GM19438 (cell line): ENCODE measurements around the gene MAML1.
"Not testable (repeated sequence)": the region's sequence is repeated elsewhere in the genome, so short reads cannot be mapped to it uniquely, and the experiment has no call there.

Experiments
- ATAC-seq: cut with Tn5 transposase; IDR thresholded peaks from one replicate; pipeline ENCODE4 v1.9.1; 2021; ENCODE audit warnings: low read depth; ENCODE audit not compliant: unreplicated experiment

Gene MAML1

DNA sequence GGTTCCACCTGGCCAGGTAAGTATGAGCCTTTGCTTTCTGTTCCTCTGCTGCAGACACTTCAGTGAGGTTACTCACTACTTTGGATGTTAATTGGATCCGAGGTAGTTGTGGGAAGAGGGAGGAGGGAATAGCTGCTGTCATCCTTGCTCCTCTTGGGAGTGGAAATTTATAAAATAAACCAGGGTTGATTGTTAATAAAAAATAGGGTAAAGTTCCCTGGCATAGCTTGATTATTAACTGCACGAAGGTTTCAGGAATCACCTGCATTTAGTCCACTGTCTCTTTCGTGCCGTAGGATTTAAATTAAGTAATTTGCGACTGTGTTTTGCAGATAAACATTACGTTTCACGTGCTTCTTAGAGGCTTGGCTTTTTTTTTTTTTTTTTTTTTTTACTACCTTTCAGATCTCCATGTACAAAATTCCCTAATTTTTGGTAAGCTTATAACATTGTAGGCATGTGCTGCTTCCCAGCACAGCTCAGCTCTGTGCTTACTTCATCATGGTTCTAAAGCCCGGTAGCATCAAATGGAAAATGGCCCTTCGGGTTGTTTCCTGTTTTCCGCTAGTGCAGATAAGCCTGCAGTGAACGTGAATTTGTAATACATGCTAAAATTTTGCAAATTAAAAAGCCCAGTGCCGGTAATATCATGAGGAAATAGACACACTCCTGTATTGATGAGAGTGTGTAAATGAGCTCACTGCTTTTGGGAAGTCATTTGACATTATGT, 34.3 kb downstream of the MAML1 start:
- ATAC-seq, result no peak

DNA sequence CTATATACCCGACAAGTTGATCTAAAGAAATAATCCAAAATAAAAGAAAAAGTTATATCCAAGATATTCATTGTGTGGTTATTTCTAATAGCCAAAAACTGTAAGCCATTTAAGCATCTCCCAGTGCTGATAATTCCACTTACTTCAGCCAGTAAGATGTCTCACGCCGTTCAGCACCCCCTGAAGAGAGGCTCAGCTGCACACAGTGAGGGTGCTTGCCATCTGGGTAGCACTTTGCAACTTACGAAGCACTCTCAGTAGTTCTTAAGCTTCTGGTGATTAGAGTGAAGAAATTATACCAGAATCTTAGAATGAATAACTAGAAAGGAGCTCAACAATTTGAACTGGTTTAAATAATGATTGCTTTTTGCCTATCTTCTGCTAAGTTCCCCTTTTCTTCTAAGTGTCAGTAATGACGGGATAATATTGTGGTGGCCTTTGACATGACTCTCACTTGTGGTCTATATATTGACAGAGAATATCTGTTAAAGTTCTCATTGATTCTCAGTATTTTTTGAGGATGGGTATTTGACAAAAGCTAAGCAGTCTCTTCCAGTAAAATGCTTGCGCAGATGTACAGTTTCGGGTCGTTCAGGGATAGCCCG, 35.0 kb downstream of the MAML1 start:
- ATAC-seq, result no peak

DNA sequence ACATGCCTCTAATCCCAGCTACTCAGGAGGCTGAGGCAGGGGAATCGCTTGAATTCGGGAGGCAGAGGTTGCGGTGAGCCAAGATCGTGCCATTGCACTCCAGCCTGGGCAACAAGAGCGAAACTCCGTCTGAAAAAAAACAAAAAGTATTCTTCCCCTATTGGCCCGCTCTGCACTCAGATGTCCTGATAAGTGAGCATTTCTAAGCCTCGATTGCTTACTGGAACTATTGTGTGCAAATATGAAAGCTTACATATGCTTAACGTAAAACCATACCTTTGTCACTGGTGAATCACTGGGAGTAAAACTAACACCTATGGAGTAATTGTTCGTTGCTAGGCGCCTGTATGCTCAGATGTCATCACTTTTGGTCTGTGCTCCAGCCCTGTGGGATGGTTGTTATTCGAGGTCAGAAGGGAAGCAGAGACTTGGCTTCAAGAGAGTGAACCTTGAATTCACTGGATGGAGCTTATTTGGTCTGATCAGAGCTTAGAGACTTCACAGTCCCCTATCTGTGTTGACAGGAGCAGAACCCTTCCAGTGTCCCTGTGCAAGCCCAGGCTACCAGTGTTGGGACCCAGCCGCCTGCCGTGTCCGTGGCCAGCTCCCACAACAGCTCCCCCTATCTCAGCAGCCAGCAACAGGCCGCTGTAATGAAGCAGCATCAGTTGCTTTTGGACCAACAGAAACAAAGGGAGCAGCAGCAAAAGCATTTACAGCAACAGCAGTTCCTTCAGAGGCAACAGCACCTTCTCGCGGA, 35.9 kb downstream of the MAML1 start:
- no peak for ATAC-seq

DNA sequence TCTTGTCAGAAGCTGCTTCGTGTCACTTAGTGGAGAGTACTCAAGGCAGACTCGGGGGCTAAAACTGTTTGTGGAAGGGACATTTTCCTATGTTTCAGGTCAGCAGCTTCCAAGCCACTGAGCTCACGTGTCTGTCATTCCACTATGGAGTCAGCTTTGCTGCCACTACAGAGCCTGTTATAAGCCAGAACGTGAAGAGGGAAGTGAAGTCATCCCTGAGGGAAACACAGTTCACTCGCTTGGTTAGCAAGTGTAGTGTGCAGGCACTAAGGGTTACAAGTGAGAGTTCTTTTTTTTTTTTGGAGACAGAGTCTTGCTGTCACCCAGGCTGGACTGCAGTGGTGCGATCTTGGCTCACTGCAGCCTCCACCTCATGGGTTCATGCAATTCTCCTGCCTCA, 36.6 kb downstream of the MAML1 start:
- no peak for ATAC-seq

DNA sequence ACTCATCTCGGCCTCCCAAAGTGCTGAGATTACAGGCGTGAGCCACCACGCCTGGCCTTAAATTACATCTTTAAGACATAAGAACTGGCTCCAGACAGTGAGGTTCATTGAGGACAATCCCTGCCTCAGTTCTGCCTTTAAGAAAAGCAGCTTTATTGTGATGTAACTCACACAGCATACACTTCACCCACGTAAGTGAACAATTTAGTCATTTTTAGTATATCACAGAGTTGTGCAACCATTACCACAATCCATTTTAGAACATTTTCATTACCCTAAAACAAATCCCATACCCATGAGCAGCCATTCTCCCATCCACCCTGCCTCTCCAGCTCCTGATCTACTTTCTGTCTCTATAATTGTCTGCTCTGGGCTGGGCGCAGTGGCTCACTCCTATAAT, 37.2 kb downstream of the MAML1 start:
- ATAC-seq, result no peak

DNA sequence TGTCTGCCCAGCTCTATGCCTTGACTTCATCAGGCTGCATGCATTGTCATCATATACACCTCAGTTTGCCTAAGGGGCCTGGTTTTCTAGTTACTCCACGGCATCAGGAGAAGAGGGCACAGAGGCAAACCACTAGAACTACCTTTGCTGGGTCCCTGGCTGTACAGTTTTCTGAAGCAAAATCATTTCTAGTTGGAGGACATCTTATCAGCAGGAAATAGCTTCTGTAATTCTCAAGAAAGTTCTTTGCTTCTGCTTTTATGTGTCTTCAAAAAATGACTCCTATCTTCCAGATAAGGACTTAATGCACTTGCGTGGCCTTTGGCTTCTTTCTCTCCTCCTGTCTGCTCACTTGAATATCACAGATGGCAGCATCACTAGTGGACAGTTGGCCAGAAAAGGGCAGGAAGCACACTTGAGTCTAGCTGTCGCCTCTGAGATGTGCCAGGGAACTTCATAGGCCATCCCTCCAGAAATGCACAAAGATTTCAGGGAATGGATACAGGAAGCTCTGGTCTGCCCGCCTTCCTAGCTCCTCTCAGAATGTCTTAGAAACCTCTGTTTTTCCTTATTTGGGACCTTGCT, 38.8 kb downstream of the MAML1 start:
- ATAC-seq, result no peak

DNA sequence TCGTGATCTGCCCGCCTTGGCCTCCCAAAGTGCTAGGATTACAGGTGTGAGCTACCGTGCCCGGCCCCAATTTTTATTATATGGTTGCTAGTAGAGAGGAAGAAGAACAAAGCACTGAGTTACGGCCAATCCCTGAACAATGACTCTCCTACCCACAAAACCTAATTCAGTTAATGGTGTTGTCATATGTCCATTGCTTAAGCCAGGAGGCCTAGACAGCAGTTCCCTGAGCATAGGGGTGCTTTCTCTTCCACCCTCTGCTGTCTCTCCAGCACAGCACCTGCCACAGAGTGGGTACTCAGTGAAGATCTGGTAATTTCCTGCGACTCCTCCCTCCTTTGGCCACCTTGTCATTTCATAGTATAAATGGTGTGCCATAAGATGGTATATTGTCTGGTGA, 39.7 kb downstream of the MAML1 start:
- no peak for ATAC-seq

DNA sequence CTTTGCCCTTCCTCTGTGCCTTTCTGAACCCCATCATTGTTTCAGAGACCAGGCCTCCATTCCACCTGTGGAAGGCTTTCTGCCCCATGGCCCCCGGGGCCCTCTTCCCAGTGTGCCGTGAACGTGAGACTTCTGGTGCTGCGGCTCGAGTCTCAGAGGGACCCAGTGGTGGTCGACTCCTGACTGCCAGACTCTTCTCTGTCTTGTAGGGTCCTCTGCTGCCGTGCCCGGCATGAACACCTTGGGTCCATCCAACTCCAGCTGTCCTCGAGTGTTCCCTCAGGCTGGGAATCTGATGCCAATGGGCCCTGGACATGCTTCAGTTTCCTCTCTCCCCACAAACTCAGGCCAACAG, 41.0 kb downstream of the MAML1 start:
- no peak for ATAC-seq

DNA sequence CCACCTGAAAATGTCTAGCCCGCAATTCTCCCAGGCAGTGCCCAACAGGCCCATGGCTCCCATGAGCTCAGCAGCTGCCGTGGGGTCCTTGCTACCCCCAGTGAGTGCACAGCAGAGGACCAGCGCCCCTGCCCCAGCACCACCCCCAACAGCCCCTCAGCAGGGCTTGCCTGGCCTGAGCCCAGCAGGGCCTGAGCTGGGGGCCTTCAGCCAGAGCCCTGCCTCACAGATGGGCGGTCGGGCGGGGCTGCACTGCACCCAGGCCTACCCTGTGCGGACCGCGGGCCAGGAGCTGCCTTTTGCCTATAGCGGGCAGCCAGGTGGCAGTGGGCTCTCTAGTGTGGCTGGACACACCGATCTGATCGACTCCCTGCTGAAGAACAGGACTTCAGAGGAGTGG, 41.8 kb downstream of the MAML1 start:
- no peak for ATAC-seq

DNA sequence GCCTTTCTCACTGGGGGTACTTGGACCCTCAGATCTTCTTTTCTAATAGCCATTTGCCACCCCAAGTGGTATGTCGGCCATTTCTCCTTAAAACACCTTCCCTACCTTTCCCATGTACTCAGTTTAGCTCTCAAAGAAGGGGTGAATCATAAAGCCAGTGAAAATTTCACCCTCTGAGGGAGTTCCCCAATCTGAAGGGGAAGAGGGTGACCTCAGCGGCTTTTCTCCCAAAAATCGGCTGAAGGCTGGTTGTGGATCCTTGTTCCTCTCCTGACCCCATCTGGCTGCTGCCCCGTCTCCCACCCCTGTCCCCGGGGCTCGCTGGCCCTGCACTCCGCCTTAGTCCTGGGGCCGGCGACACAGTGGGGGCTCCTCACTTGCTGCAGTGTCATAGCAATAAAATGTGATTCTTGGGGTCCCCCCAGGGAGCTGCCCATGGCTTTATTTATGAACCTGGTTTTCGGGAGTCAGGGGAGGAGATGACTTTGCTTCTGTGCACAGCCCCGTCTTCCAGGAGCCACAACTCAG, 43.9 kb downstream of the MAML1 start:
- ATAC-seq, result no peak

DNA sequence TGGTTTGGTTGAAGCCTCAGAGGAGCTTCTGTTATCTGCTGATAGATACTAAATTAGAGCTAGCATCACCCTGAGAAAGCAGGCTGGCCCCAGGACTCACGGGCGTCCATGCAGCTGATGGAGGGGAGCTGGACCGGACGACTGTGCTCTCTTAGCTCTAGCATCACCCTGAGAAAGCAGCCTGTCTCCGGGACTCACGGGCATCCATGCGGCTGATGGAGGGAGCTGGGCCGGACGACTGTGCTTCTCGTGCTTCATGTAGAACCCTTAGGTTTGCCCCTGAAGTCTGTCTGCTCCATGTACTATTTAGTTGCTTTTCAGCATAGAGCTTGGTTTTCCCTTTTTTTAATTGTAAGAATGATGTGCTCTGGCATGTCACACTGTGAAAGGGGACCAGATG, 44.8 kb downstream of the MAML1 start:
- ATAC-seq, result no peak

DNA sequence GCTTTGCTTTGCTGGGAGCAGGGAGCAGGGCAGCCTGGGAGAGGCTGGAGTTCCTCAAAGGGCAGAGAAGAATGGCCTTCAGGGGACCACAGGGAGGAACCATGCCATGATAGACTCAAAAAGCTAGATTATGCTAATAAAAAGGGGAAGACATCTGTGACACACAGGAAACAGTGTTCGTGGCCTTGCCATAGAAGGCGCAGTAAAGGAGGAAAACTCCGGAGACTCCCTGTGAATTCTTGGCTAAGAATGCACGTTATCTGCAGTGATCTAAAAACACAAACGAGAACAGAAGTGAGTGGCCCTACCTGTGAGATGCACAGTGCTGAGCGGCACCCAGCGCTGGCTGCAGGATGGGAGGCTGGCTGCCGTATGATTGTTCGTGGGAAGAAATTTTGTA, 45.3 kb downstream of the MAML1 start:
- no peak for ATAC-seq

DNA sequence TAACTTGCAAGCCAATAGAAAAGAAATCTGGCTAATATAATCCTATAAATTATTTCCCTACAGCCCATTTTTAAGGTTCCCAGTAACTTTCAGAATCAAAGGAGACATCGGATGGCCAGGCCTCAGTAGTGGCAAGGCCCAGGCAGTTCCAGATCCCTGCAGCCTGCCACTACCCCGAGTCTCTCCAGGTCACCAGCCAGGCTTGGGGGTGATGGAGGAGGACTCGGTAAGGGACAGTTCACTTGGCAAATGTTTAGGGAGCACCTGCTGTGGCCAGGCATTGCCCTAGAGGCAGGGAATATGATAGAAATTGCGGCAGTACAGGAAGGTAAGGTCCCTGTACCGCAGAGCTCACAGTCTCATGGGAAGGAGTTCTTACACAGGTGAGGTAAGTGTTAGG, 46.0 kb downstream of the MAML1 start:
- ATAC-seq, result no peak

DNA sequence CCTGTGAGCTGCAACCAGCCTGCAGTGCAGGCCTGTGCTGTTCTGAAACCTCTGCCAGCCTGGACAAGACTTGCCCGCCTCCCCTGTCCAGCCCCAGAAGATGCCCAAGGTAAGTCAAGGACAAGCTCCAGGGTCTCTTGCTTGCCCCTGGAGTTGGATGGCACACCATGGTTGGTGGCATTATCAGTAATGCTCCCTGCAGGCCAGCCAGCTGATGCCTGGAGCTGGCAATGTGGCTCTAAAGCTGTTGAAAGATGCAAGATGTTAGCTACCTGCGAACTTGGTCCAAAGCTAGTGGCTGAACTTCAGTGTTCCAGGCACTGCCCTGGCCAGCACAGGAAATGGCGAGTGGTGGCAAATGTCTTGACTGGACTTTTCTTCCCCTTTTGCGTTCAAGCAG, 47.2 kb downstream of the MAML1 start:
- ATAC-seq, result no peak

DNA sequence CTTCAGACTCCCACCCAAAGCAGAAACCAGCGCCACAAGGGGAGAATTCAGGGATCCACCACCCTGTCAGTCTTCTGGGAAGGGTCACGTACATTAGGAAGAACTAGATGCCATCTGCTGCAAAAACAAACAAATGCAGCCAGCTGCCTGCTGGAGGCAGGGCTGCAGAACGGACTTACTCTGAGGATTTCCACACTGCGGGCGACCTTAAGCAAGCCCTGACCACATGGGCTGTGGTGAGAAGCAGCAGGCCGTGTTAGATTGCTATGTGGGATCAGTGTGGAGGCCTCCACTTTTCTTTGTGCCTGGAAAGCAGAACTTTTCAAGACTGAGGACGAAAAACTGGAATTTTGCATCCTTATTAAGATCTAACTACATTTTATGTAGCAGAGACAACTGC, 47.7 kb downstream of the MAML1 start:
- ATAC-seq, result no peak

DNA sequence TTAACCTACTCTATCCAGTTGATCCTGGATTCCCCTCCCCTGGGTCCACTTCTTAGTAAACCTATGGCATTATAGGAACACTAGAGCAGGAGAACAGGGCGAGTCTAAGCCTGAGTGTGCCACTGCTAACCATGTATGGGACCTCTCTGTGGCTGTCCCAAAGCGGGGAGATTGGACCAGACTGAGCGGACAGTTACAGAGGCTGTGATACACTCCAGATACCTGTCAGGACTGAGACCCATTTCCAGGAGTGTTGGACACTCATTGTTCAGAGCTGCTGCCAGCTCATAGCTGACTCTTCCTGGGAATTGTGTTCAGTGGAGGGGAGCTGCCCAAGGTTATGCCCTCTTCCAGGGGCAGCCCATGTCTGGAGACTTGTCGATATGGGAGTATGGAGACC, 49.2 kb downstream of the MAML1 start:
- no peak for ATAC-seq

DNA sequence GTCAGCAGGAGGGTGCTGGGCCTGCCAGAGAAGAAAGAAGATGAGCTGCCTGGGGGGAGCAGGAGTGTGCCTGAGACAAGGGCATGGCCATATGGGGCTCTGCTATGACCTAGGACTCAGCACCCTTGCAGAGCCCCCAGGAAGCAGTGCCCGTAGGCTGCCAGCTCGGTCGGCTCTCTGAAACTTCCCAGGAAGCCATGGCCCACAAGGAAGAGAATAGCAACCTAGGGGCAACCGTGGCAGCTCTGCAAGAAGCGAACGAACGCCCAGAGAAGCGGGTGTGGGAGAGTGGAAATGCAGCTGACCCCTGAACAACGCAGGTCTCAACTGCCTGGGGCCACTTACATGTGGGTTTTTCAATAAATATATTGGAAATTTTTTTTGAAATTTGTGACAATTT, 50.5 kb downstream of the MAML1 start:
- ATAC-seq, result no peak

DNA sequence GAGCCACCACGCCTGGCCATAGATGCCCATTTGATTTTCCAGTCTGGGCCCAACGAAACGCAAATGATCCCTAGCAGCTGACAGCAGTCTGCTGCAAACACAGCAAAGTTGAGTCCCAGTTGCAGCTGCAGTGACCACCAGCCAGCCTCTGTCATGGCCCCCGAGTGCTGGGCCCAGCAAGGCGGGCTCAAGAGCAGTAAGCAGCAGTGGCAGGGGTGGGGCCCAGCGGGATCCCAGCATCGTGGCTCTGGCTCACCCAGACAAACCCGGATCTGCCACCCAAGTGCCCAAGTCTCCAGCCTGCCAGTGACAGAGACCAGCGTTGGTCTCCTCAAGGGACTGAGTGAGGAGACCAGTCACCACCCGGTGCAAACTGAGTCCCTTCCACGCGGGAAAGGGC, 54.2 kb downstream of the MAML1 start:
- no peak for ATAC-seq

DNA sequence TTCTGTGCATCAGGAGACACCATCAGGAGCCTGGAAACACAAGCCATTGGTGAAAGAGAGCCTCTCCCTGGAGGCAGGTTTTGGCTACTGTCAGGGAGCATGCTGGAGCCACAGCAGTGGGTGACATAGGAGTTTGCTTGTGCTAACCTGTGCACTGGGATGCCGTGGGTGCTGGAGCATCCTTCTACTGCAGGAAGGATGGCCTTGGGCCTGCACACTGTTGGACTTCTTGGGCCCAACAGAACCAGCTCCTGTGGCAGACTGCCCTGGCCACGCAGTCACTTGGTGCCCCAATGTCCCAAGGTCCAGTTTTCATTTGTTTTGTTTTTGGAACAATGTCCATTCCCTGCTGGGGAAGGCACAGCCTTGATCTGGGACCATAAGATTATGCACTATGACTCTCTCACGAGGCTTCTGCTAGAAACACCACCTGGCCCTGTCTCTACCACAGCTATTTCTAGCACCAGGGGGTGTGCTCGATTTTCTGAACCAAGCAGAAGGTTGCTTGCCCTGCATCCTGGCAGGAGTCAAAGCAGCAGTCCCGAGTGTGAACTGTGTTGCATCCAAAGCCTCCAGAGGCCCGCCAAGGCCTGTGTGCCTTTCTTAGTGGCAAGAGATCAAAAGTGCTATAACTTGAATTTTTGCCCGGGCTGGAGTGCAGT, 55.7 kb downstream of the MAML1 start:
- no peak for ATAC-seq

DNA sequence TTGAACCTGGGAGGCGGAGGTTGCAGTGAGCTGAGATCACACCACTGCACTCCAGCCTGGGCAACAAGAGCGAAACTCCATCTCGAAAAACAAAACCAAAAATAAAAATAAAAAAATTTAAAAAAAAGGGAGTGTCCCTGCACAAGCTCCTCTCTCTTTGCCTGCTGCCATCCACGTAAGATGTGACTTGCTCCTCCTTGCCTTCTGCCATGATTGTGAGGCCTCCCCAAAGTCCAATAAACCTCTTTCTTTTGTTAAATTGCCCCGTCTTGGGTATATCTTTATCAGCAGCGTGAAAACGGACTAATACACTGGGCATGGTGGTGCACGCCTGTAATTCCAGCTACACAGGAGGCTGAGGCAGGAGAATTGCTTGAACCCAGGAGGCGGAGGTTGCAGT, 56.7 kb downstream of the MAML1 start:
- ATAC-seq, result not testable (repeated sequence)
